AG10803 (cell line): ENCODE data around the gene CIAO1.

Experiments used
- DNase-seq: peaks from one replicate; pipeline ENCODE4 v3.0.0; 2010; ENCODE audit warnings: low read depth
- H3K4me3 ChIP-seq: 2 replicates; pipeline ENCODE4 v1.5.1; 2011; ENCODE audit warnings: mild to moderate bottlenecking, low read length, control low read depth
- TF ChIP-seq, protein P1 (sequence below): conservative IDR thresholded peaks from 2 replicates; pipeline ENCODE4 v1.5.1; 2011; ENCODE audit warnings: mild to moderate bottlenecking, low read length, control low read depth, inconsistent platforms

The CIAO1 gene

DNA sequence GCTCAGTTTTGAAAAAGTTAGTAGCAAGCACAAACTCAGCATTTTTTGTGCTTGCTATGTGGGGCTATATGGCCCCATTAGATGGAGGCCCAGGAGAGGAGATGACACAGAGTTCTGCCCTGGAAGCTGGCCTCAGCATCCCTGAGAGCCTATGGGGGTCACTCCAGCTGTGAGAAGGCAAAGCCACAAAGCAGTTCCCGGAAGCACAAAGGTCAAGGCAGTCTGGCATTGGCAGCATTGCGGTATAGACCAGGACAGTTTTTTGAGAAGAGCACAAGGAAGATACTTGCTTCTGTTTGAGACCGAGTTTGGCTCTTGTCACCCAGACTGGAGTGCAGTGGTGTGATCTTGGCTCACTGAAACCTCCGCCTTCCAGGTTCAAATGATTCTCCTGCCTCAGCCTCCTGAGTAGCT is 51.6 kb downstream of the CIAO1 start:
- TF ChIP-seq, protein P1, sequence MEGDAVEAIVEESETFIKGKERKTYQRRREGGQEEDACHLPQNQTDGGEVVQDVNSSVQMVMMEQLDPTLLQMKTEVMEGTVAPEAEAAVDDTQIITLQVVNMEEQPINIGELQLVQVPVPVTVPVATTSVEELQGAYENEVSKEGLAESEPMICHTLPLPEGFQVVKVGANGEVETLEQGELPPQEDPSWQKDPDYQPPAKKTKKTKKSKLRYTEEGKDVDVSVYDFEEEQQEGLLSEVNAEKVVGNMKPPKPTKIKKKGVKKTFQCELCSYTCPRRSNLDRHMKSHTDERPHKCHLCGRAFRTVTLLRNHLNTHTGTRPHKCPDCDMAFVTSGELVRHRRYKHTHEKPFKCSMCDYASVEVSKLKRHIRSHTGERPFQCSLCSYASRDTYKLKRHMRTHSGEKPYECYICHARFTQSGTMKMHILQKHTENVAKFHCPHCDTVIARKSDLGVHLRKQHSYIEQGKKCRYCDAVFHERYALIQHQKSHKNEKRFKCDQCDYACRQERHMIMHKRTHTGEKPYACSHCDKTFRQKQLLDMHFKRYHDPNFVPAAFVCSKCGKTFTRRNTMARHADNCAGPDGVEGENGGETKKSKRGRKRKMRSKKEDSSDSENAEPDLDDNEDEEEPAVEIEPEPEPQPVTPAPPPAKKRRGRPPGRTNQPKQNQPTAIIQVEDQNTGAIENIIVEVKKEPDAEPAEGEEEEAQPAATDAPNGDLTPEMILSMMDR = no peak
- DNase-seq = no peak
- H3K4me3 ChIP-seq = no peak overlapping the region

DNA sequence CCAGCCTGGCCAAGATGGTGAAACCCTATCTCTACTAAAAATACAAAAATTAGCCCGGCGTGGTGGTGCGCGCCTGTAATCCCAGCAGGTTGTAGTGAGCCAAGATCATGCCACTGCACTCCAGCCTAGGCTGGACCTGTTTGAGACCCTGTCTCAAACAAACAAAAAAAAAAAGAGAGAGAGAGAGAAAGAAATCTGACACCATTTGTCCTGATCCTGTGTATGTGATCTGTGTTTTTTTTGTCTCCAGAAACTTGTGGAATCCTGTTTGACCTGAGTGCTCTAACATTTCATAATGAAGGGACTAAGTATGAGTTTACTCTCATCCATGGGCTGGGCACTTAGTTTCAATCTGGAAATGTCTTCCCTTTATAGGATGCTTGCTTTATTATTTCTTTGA is 52.7 kb downstream of the CIAO1 start:
- no peak for DNase-seq
- TF ChIP-seq, protein P1 = no peak
- H3K4me3 ChIP-seq = no peak overlapping the region

DNA sequence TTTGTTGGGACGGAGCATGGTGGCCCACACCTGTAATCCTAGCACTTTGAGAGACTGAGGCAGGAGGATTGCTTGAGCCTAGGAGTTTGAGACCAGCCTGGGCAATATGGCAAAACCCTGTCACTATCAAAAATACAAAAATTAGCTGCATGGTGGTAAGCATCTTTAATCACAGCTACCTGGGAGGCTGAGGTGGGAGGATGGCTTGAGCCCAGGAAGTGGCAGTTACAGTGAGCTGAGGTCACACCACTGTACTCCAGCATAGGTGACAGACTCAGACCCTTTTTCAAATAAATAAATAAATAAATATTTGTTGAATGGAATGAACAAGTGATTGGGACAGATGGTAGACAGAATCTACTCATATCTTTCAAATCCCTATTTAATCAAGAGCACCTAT is 53.4 kb downstream of the CIAO1 start:
- no peak overlapping the region for H3K4me3 ChIP-seq
- DNase-seq = no peak
- TF ChIP-seq, protein P1 = no peak

DNA sequence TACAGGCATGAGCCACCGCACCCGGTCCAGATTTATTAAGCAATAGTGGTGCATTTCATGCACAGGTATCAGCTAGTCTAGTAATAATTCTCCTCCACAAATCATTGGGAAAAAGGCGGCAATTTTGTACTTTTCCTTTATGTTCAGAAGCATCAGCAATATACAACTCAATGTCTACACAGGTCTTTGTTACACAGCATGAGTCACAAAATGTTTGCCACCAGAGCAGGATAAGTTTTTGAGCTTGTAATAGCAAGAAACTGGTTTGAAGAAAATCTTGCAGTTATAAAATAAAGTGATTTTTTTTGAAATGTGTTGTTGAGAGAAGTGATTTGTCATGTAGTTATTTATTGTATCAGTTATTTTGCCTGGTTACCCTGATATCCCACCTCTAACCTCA is 54.3 kb downstream of the CIAO1 start:
- no peak overlapping the region for H3K4me3 ChIP-seq
- TF ChIP-seq, protein P1 = no peak
- DNase-seq = no peak

DNA sequence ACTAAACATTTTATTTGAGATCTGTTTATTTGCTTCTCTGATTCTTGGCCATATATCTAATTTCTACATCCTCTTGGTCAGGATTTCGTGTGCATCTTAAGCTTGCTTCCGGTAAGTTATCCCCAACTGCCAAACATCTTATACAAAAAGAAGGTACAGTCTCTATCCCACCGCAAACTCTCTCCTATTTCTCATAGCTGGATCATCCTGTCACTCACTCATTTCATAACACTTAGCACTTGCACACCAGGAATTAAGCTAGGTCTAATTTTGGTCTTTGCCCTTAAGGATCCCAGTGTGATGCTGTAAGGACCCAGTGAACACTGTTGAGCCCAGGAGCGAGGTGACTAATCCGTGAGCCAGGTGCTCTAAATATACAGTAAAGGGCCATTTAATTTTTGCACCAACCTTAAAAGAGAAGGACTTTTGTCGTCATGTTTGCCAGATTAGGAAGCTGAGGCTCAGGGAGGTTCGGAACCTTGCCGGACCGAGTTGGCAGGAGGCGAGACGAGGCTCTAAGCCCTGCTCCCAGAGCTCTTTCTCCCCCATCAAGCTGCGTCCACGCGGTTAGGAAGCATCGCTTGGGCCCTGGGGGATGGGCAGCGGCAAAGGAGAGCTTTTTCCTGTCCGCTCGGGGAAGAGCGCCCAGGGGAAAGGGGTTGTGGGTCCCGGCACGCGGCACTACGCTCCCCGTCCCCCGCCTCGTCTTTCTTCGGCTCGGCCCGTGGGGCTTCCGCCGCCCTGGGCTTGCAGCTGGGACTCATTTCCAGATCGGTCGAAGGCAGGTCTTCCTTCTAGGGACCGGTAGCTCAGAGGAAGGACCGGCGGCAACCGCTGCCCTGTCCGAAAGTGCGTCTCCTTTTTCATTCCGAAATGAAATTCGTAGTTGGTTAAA is 55.0 kb downstream of the CIAO1 start:
- TF ChIP-seq, protein P1 = no peak
- H3K4me3 ChIP-seq = peak overlapping the region; percentile 67
- peak; percentile 17 for DNase-seq
